Stimulated activated CD8-positive, alpha-beta memory T cell treated with anti-CD3 and anti-CD28 coated beads, Interleukin-7, amount 100 ng/mL, for 1 hour (primary cell): ENCODE data around the gene KIAA0408.

Experiments
- DNase-seq, 2 donors: peaks; one replicate each; pipeline ENCODE4 v3.0.0-alpha.2; 2020; ENCODE audit warnings: low read depth in 2 of 2

The KIAA0408 gene

GRCh38 chr6:127459231-127459641 lies at the start of gene KIAA0408:
Gene KIAA0408, minus strand, starts transcription at chr6:127459389. Its CDS starts 5,408 bp downstream, at chr6:127453981.
- no peak for DNase-seq

GRCh38 chr6:127506894-127507293 lies 47.7 kb upstream of the KIAA0408 start:
- DNase-seq, result no peak

- DNase-seq, result no peak
Observed at GRCh38 chr6:127503022-127503421, 43.8 kb upstream of the KIAA0408 start.

- DNase-seq, result no peak
Observed at GRCh38 chr6:127497410-127497809, 38.2 kb upstream of the KIAA0408 start.

GRCh38 chr6:127496471-127496870 lies 37.3 kb upstream of the KIAA0408 start:
- no peak for DNase-seq

- DNase-seq, result no peak
Observed at GRCh38 chr6:127494240-127494767, 35.1 kb upstream of the KIAA0408 start.

- DNase-seq, result no peak
Observed at GRCh38 chr6:127489248-127489647, 30.1 kb upstream of the KIAA0408 start.

GRCh38 chr6:127486934-127487333 lies 27.7 kb upstream of the KIAA0408 start:
- no peak for DNase-seq

- DNase-seq, result no peak
Observed at GRCh38 chr6:127484212-127484863, 25.1 kb upstream of the KIAA0408 start.

GRCh38 chr6:127483399-127484055 lies 24.3 kb upstream of the KIAA0408 start:
- DNase-seq, result no peak

- no peak for DNase-seq
Observed at GRCh38 chr6:127482325-127482724, 23.1 kb upstream of the KIAA0408 start.

- DNase-seq, result no peak
Observed at GRCh38 chr6:127481628-127482027, 22.4 kb upstream of the KIAA0408 start.

GRCh38 chr6:127481111-127481510 lies 21.9 kb upstream of the KIAA0408 start:
- DNase-seq, result no peak

GRCh38 chr6:127477658-127478057 lies 18.5 kb upstream of the KIAA0408 start:
- DNase-seq, result no peak

GRCh38 chr6:127475823-127476176 lies 16.6 kb upstream of the KIAA0408 start:
- no peak for DNase-seq

GRCh38 chr6:127475135-127475822 lies 16.1 kb upstream of the KIAA0408 start:
- DNase-seq, result no peak

GRCh38 chr6:127471379-127472255 lies 12.4 kb upstream of the KIAA0408 start:
- DNase-seq, result no peak

GRCh38 chr6:127468936-127469335 lies 9.7 kb upstream of the KIAA0408 start:
- DNase-seq, result no peak

GRCh38 chr6:127466416-127466815 lies 7.2 kb upstream of the KIAA0408 start:
- no peak for DNase-seq

- peak; percentile 13 to 35 for DNase-seq
Observed at GRCh38 chr6:127464881-127465459, 5.8 kb upstream of the KIAA0408 start.

GRCh38 chr6:127464161-127464880 lies 5.1 kb upstream of the KIAA0408 start:
- no peak for DNase-seq
